GM13976 (cell line): ENCODE data around the gene ROR2.

ENCODE experiments used
- DNase-seq: peaks from one replicate; pipeline ENCODE4 v3.0.0; 2012; ENCODE audit warnings: low spot score
- in situ Hi-C: fragments of 300-500 bp; cut with MboI; formaldehyde crosslinking; loops from one replicate; pipeline ENCODE4 v1.12.0; 2022; ENCODE audit warnings: low sequenced_read_pairs, mixed read lengths, inconsistent platforms; ENCODE audit not compliant: unreplicated experiment
- TF ChIP-seq, protein P1 (sequence below): IDR thresholded peaks from 2 replicates; pipeline ENCODE4 v1.5.1; 2012; ENCODE audit warnings: borderline replicate concordance, mild to moderate bottlenecking; ENCODE audit not compliant: insufficient read depth; ENCODE audit errors: extremely low read depth, missing control alignments, control extremely low read depth

The ROR2 gene

DNA sequence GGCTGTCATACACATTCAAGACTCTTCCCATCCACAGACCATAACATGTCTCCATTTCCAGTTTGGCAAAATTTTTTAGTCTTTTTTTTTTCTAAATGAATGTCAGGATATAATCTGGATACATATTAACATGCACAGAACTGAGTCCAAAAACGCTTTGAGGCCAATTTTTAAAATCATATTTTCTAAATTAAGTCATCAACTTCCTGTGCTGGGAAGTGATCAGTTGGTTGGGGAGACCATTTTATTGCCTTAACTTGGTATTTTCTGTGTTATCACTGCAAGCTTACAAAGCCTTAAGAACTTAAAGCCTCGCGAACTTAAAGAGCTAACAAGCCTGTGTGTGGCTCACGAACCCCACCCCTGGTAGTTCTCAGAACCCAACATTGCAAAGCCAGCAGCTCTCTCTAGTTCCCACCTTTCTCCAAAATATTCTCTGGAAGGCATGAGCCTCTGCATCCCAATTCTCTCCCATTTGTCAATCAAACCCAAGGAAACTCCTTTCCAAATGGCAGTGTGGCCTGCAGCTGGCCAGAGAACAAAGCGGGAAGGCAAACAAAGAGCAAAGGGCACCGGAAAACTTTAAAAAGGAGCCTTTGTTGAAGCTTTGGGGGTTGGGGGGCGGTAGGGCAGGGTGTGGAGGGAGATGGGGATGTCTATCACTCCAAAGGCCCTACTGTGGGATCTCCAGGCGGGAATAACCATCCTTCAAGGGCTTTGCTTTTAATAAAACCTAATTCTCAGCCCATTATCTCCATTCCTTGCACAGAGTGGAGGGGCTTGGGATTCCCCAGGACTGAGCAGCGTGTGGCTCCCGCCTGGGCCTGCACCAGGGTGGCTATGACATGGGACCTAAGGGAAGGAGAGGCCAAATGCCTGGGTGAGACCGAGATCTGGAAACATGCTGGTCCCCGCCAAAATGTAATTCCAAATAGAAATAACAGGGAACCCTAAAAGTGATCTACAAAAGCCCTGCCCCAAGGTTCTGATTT lies 65.0 kb downstream of the ROR2 start:
- TF ChIP-seq, protein P1, sequence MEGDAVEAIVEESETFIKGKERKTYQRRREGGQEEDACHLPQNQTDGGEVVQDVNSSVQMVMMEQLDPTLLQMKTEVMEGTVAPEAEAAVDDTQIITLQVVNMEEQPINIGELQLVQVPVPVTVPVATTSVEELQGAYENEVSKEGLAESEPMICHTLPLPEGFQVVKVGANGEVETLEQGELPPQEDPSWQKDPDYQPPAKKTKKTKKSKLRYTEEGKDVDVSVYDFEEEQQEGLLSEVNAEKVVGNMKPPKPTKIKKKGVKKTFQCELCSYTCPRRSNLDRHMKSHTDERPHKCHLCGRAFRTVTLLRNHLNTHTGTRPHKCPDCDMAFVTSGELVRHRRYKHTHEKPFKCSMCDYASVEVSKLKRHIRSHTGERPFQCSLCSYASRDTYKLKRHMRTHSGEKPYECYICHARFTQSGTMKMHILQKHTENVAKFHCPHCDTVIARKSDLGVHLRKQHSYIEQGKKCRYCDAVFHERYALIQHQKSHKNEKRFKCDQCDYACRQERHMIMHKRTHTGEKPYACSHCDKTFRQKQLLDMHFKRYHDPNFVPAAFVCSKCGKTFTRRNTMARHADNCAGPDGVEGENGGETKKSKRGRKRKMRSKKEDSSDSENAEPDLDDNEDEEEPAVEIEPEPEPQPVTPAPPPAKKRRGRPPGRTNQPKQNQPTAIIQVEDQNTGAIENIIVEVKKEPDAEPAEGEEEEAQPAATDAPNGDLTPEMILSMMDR: no peak
- in situ Hi-C loops: no loop called here
- no peak for DNase-seq

DNA sequence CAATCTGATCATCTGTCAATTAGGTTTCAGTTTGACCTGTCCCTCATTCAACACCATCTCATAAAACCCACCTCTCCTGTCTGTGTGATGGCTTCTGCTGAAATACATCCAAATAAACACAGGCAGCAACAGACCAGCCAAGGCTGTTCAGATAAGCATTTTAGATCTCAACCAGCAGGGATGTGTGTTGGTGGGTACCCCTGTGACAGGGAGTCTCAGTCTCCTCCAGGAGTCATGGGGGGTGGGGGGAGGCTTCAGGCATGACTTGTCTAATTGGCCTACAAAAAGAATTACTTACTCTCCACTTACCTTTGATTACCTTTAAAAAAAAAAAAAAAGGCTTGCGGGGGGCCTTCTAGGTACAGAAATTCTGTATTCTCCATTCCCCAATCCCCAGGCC lies 65.9 kb downstream of the ROR2 start:
- TF ChIP-seq, protein P1: no peak
- in situ Hi-C loops: no loop called here
- no peak for DNase-seq

DNA sequence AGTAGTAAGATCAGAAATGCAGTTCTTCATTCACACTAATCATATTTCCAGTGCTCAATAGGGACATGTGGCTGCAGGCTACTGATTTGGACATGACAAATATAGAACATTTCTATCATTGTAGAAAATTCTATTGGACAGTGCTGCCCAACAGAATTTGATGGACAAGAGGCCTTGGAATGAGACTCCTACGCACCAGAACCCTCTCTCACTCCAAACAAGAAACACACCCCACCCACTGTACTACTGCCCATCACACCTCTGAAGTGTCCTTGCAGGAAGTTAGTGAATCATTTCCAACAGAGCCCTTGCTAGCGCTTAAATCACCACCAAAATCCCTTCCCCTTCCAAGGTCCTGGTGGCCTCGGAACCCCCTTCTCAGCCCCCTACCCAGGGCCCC lies 66.5 kb downstream of the ROR2 start:
- TF ChIP-seq, protein P1: no peak
- in situ Hi-C loops: no loop called here
- DNase-seq: no peak

DNA sequence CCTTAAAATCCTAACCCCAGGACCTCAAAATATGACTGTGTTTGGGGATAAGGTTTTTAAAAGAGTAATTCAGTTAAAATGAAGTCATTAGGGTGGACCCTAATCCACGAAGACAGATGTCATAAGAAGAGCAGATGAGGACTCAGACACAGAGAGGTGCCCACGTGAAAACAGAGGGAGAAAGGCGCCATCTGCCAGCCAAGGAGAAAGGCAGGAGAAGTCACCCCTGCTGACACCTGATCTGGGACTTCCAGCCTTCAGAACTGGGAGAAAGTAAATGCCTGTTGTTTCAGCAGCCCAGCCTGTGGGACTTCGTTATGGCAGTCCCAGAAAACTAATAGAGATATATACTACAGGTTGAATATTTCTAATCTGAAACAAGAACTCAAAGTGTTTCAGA lies 67.4 kb downstream of the ROR2 start:
- TF ChIP-seq, protein P1: peak; percentile 28
- in situ Hi-C loops: no loop called here
- no peak for DNase-seq

DNA sequence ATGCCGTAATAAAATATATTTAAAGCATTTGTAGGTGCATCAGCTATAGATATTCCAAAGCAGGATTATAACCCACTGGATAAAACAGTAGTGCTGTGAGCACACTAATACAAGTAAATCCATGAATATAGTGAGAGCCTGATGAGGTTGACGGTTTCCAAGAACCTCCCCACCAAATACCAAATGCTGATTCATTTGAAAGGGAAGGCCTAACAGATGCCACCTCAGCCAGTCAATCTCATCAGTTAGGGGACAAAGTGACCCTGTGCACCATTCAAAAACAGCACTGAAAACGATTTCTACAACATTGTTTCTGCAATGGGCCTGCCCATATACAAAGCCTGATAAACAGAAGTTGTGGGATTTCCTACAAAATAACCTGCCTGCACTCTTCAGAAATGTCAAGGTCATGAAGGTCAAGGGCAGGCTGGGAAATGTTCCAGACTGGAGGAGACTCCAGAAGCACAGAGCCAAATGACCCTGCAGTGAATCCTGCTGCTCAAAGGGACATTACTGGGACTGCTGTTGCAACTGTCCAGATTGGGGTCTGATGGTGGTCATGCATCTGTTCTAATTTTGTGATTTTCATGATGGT lies 69.6 kb downstream of the ROR2 start:
- no peak for DNase-seq
- in situ Hi-C loops: no loop called here
- TF ChIP-seq, protein P1: no peak

DNA sequence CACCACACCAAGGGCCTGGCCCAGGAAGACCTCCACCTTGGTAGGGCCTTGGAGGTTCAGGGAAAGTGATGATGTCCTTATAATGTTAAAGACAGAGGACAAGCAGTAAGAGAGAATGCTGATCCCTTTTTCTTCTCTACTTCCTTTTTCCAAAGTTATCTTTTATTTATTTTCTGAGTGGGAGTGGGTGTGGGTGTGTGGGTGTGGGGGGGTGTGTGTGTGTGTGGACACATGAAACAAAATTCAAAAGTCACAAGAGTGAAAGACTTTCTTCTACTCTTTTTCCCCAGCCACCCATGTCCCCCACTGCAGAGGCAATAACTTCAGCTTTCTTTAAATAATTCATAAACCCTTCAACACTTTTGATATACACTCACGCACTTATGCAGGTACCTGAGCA lies 70.8 kb downstream of the ROR2 start:
- in situ Hi-C loops: no loop called here
- TF ChIP-seq, protein P1: no peak
- no peak for DNase-seq
